Measurements from ENCODE around the gene SLC36A3. TPM values are rescaled to one million over a fixed set of nuclear protein-coding genes. Genes with fewer than 3 reads are reported as not detected.

Gene SLC36A3
- total and polyA plus RNA-seq, 2 of the 4 experiments (the other 2 are of a cell fraction) = not detected

DNA sequence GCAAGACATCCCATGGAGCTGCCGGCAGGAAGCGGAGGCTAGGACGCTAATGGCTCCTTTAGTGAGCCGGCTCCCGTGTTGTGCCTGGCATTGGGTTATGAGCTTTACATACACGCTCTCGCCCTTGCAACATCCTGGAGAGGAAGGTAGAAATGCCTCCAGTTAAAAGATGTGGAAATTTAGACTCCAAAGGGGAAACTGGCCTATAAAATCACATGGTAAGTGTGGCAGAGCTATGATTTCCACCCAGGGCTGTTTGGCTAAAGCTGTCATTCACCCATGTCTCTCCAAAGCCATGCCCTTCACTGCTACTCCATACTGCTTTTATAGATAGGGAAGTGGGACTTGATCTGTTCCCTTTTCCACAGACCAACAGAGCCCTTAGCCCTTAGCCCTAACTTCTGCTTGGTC lies 45.4 kb downstream of the SLC36A3 start:
- Histone ChIP-seq H3K9ac (ENCODE audit: low read depth, low read length) (no peak overlapping the region), H3K4me3 (ENCODE audit: insufficient read depth, low read depth, low read length) (no peak overlapping the region), H3K27me3 (ENCODE audit: control insufficient read depth, insufficient read depth, low read length) (no peaks in the 10 kb centered on the region), H2BK20ac (ENCODE audit: low read depth, low read length) (no peak overlapping the region), H3K9me3 (ENCODE audit: control insufficient read depth, insufficient read depth, low read length) (no peaks in the 10 kb centered on the region), H2AK5ac (ENCODE audit: low read depth, low read length) (no peak overlapping the region; the same call in 1 of the 2 replicates), H2AFZ (replicated peaks; ENCODE audit: low read length, poor library complexity) (no peak overlapping the region), H4K8ac (ENCODE audit: low read depth in 2 of 2, low read length in 2 of 2) (no peak overlapping the region), H3K23ac (ENCODE audit: low read depth, low read length) (no peak overlapping the region), H3K14ac (replicated peaks; ENCODE audit: low read depth, low read length) (no peak overlapping the region), H4K20me1 (ENCODE audit: insufficient read depth, low read length) (no peaks in the 10 kb centered on the region), H3K4me2 (ENCODE audit: low read depth, low read length) (no peak overlapping the region), H3K18ac (ENCODE audit: low read depth, low read length) (no peak overlapping the region), H3K4ac (ENCODE audit: low read depth, low read length) (no peak overlapping the region), H4K5ac (ENCODE audit: low read depth, low read length) (no peak overlapping the region), H2BK120ac (ENCODE audit: low read depth, low read length) (no peak overlapping the region), H3K4me1 (ENCODE audit: control insufficient read depth, insufficient read depth, low read length) (no peaks in the 10 kb centered on the region; the same call in 1 of the 2 replicates), H3K79me1 (ENCODE audit: low read depth in 1 of 2, low read length in 2 of 2) (peaks cover 0 to 5% of the 10 kb centered on the region in 2 experiments; a peak in 2 of 4 replicates), H3K56ac (ENCODE audit: extremely low read depth, insufficient read depth, low read length) (no peak overlapping the region), H4K91ac (ENCODE audit: insufficient read depth, low read depth, low read length) (no peak overlapping the region), H2BK5ac (ENCODE audit: low read depth, low read length, poor library complexity, severe bottlenecking) (no peak overlapping the region), H2BK15ac (ENCODE audit: low read depth, low read length) (no peak overlapping the region), H3K9me1 (ENCODE audit: insufficient read depth, low read length) (peaks cover 5% of the 10 kb centered on the region; the same call in 1 of the 2 replicates), H3K27ac (ENCODE audit: insufficient read depth, low read length) (no peak overlapping the region), H3K36me3 (ENCODE audit: control insufficient read depth, insufficient read depth, low read length) (no peaks in the 10 kb centered on the region), H2AK9ac (replicated peaks; ENCODE audit: low read depth, low read length, poor library complexity) (no peak overlapping the region)
- no peak for ATAC-seq (ENCODE audit: low read depth)
- in situ Hi-C loops (cut with MboI; ENCODE audit: low sequenced_read_pairs) = no loop called here
- intact Hi-C loops (cut with micrococcal nuclease) = no loop called here
- BruUV-seq (replicated peaks) = no TSS peak
- dilution Hi-C loops (cut with HindIII; ENCODE audit: low sequenced_read_pairs, unreplicated experiment) = no loop called here
- ChIA-PET CTCF (interaction anchor here (0.7 to 0.9 kb wide), 2 partner anchors 19 to 20 kb away, joined by 3 to 4 read pairs; no protein-coding TSS in a partner anchor), POLR2A (ENCODE audit: unreplicated experiment) (no interaction called here)
- TF ChIP-seq MAFK (IDR thresholded peaks at IDR 0.05; ENCODE audit: low read depth, low read length) (no peak), MXI1 (IDR thresholded peaks at IDR 0.05; ENCODE audit: borderline replicate concordance, low read depth, low read length) (no peak), FOS (IDR thresholded peaks at IDR 0.05; ENCODE audit: low read depth, low read length) (no peak)
- TF ChIP-seq, protein P1, sequence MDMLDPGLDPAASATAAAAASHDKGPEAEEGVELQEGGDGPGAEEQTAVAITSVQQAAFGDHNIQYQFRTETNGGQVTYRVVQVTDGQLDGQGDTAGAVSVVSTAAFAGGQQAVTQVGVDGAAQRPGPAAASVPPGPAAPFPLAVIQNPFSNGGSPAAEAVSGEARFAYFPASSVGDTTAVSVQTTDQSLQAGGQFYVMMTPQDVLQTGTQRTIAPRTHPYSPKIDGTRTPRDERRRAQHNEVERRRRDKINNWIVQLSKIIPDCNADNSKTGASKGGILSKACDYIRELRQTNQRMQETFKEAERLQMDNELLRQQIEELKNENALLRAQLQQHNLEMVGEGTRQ (IDR thresholded peaks at IDR 0.05; ENCODE audit: low read depth, low read length) = no peak
- DNase-seq = no peak
- 89% methylated on average over 6 of the region's 7 CpGs; no CpG with 5 or more reads in 1 of the 2 experiments for WGBS, 2 experiments (ENCODE audit: extremely low coverage in 2 of 2, insufficient read length in 1 of 2)

Data from IMR-90 (cell line).